Neural cell (in vitro differentiated cells): ENCODE data around the gene NES.

Source experiments
- CTCF ChIP-seq: fragments of 450-650 bp; IDR thresholded peaks from 2 replicates; pipeline ENCODE4 v1.5.1; 2014; ENCODE audit warnings: antibody characterized with exemption, mild to moderate bottlenecking, moderate library complexity; ENCODE audit not compliant: poor library complexity, severe bottlenecking
- EZH2 ChIP-seq: fragments of 200-600, 300-800 bp; shearing (Covaris generic), sonication (generic); IDR thresholded peaks from 2 replicates; pipeline ENCODE4 v1.6.1; 2014; ENCODE audit warnings: antibody characterized with exemption, low read length, borderline replicate concordance, mild to moderate bottlenecking; ENCODE audit not compliant: insufficient read depth, poor library complexity, severe bottlenecking
- MXI1 ChIP-seq: fragments of 450-650 bp; conservative IDR thresholded peaks from 2 replicates; pipeline ENCODE4 v1.6.1; 2014; ENCODE audit warnings: antibody characterized with exemption, mild to moderate bottlenecking; ENCODE audit not compliant: poor library complexity, severe bottlenecking
- POLR2AphosphoS5 ChIP-seq: IDR thresholded peaks from 2 replicates; pipeline ENCODE4 v1.6.1; 2012
- REST ChIP-seq: IDR thresholded peaks from 2 replicates; pipeline ENCODE4 v1.6.1; 2012; ENCODE audit warnings: borderline replicate concordance
- SMC3 ChIP-seq: fragments of 450-650 bp; conservative IDR thresholded peaks from 2 replicates; pipeline ENCODE4 v1.6.1; 2014; ENCODE audit warnings: antibody characterized with exemption, mild to moderate bottlenecking, moderate library complexity; ENCODE audit not compliant: poor library complexity

GRCh38 chr1:156655904-156656516 is 21.2 kb downstream of the NES start:
- no peak for TF ChIP-seq EZH2
- TF ChIP-seq CTCF: no peak
- TF ChIP-seq POLR2AphosphoS5: no peak
- TF ChIP-seq REST: no peak
- no peak for TF ChIP-seq SMC3
- no peak for TF ChIP-seq MXI1
